ENCODE measurements around the gene ASCC3.

ASCC3 gene

GRCh38 chr6:100470422-100471120, 410.6 kb downstream of the ASCC3 start:
- H3K27me3 ChIP-seq (ENCODE audit: control insufficient read depth, low read length): peaks cover 23% of the 10 kb centered on the region
- no peaks in the 10 kb centered on the region for H3K4me1 ChIP-seq (ENCODE audit: control insufficient read depth, low read length)

GRCh38 chr6:100469101-100469859, 411.8 kb downstream of the ASCC3 start:
- no peaks in the 10 kb centered on the region for H3K79me2 ChIP-seq (ENCODE audit: control insufficient read depth, low read length)
- H3K9me2 ChIP-seq (replicated peaks; ENCODE audit: control insufficient read depth, low read length): no peaks in the 10 kb centered on the region
- H3K4me2 ChIP-seq (ENCODE audit: low read length): no peak overlapping the region
- no peak for TF ChIP-seq EZH2phosphoT487 (IDR thresholded peaks at IDR 0.05; ENCODE audit: borderline replicate concordance, low read length)
- no peaks in the 10 kb centered on the region for H3K9me3 ChIP-seq (ENCODE audit: control insufficient read depth, insufficient read depth, low read length)
- no peak overlapping the region for H3K27ac ChIP-seq (ENCODE audit: low read depth, low read length)
- H4K20me1 ChIP-seq (ENCODE audit: control insufficient read depth, insufficient read depth, low read depth, low read length): no peaks in the 10 kb centered on the region
- peaks cover 22% of the 10 kb centered on the region for H3K27me3 ChIP-seq (ENCODE audit: control insufficient read depth, low read length)
- no peaks in the 10 kb centered on the region for H3K36me3 ChIP-seq (ENCODE audit: control insufficient read depth, low read length)
- H3K4me1 ChIP-seq (ENCODE audit: control insufficient read depth, low read length): no peaks in the 10 kb centered on the region
- H3K4me3 ChIP-seq (ENCODE audit: low read length): no peak overlapping the region
- no peaks in the 10 kb centered on the region for H3F3A ChIP-seq (ENCODE audit: control insufficient read depth, insufficient read depth)

More at GRCh38 chr6:100470422-100471120, 410.6 kb downstream of the ASCC3 start:
- Histone ChIP-seq H3K36me3 (ENCODE audit: control insufficient read depth, low read length) (no peaks in the 10 kb centered on the region), H3K27ac (ENCODE audit: low read depth, low read length) (no peak overlapping the region), H3K9me2 (replicated peaks; ENCODE audit: control insufficient read depth, low read length) (no peaks in the 10 kb centered on the region), H3F3A (ENCODE audit: control insufficient read depth, insufficient read depth) (no peaks in the 10 kb centered on the region), H3K9me3 (ENCODE audit: control insufficient read depth, insufficient read depth, low read length) (no peaks in the 10 kb centered on the region), H4K20me1 (ENCODE audit: control insufficient read depth, insufficient read depth, low read depth, low read length) (no peaks in the 10 kb centered on the region), H3K79me2 (ENCODE audit: control insufficient read depth, low read length) (no peaks in the 10 kb centered on the region), H3K4me2 (ENCODE audit: low read length) (no peak overlapping the region), H3K4me3 (ENCODE audit: low read length) (no peak overlapping the region)
- TF ChIP-seq CTCF (IDR thresholded peaks at IDR 0.05; ENCODE audit: low read depth, low read length, poor library complexity, severe bottlenecking): no peak
- no peak for TF ChIP-seq EZH2phosphoT487 (IDR thresholded peaks at IDR 0.05; ENCODE audit: borderline replicate concordance, low read length)

DNA sequence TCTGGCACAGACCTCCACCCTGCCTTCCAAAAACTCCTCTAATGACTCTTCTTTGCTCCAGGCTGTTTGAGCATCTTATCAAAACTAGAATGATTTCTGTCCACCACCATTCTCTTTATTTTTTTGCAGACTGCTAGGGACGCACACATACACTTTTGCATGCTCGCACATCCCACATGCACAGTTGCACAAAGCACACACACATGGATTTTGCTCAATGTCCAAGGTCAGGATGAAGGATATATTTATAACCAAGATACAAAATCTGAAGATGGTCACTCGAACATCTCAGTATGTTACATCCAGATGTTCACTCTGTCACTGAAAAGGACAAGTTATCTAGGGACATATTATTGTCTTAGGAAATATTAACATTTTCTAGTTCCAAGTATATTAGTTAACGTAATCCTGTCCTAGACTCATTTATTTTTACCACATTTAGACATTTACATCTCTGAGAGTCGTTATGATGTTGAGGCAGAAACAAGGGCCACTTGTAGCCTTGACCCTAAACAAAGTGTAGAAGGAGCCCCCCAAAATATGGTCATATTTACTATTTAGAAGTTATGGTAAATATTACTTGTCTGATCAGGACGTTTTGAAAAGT, 413.0 kb downstream of the ASCC3 start:
- H3K79me2 ChIP-seq (ENCODE audit: control insufficient read depth, low read length): no peaks in the 10 kb centered on the region
- no peak overlapping the region for H3K27ac ChIP-seq (ENCODE audit: low read depth, low read length)
- TF ChIP-seq EZH2phosphoT487 (IDR thresholded peaks at IDR 0.05; ENCODE audit: borderline replicate concordance, low read length) (no peak), CTCF (IDR thresholded peaks at IDR 0.05; ENCODE audit: low read depth, low read length, poor library complexity, severe bottlenecking) (no peak)
- no peaks in the 10 kb centered on the region for H3K9me2 ChIP-seq (replicated peaks; ENCODE audit: control insufficient read depth, low read length)
- no peaks in the 10 kb centered on the region for H3K9me3 ChIP-seq (ENCODE audit: control insufficient read depth, insufficient read depth, low read length)
- no peak overlapping the region for H3K4me2 ChIP-seq (ENCODE audit: low read length)
- H3K4me1 ChIP-seq (ENCODE audit: control insufficient read depth, low read length): no peaks in the 10 kb centered on the region
- H3K27me3 ChIP-seq (ENCODE audit: control insufficient read depth, low read length): peaks cover 15% of the 10 kb centered on the region
- H3F3A ChIP-seq (ENCODE audit: control insufficient read depth, insufficient read depth): no peaks in the 10 kb centered on the region
- no peaks in the 10 kb centered on the region for H3K36me3 ChIP-seq (ENCODE audit: control insufficient read depth, low read length)
- H3K4me3 ChIP-seq (ENCODE audit: low read length): no peak overlapping the region
- H4K20me1 ChIP-seq (ENCODE audit: control insufficient read depth, insufficient read depth, low read depth, low read length): no peaks in the 10 kb centered on the region

All from DOHH2 (cell line).